PC-3 (cell line): Measurements from ENCODE around the gene CCNL2. TPM values are rescaled to one million over a fixed set of nuclear protein-coding genes. Genes with fewer than 3 reads are reported as not detected.
A peak's percentile ranks its signal among the peaks of the same experiment; 100 is the strongest.

ENCODE experiments used
- ATAC-seq: fragments of 200-7000 bp; cut with Tn5 transposase; 2 replicates; pipeline ENCODE4 v1.9.1; 2020; ENCODE audit warnings: mild to moderate bottlenecking, moderate library complexity
- BruUV-seq: library from RNA; stranded (reverse); fragments of 400-500 nt; replicated peaks from 2 replicates; lab custom pipeline; 2021; lab: Mats Ljungman, UMichigan
- CTCF ChIA-PET: fragments of 300-600 bp; sonication (Branson Sonifier 250); formaldehyde crosslinking; loops from one replicate; lab custom pipeline; 2022; ENCODE audit warnings: antibody characterized with exemption; lab: Charles Lee
- POLR2A ChIA-PET: fragments of 300-600 bp; sonication (Branson Sonifier 250); formaldehyde crosslinking; loops from one replicate; lab custom pipeline; 2022; ENCODE audit warnings: antibody characterized with exemption; ENCODE audit not compliant: unreplicated experiment; lab: Charles Lee
- DNase-seq: peaks from one replicate; pipeline ENCODE4 v3.0.0-alpha.2; 2015
- H2AFZ ChIP-seq: fragments of 300-600 bp; sonication (generic); 2 replicates; pipeline ENCODE4 v1.6.0; 2016; ENCODE audit warnings: antibody characterized with exemption, low read length
- H3F3A ChIP-seq: fragments of 300-600 bp; sonication (generic); one replicate; pipeline ENCODE4 v1.6.0; 2017; ENCODE audit warnings: antibody characterized with exemption, low read length, control low read depth, mild to moderate bottlenecking; ENCODE audit not compliant: unreplicated experiment
- H3K27ac ChIP-seq: fragments of 300-600 bp; sonication (generic); 2 replicates; pipeline ENCODE4 v1.5.1; 2016; ENCODE audit warnings: mild to moderate bottlenecking, low read length
- H3K27me3 ChIP-seq: fragments of 300-600 bp; sonication (generic); 2 replicates; pipeline ENCODE4 v1.6.1; 2016; ENCODE audit warnings: low read length, mixed read lengths
- H3K36me3 ChIP-seq: fragments of 300-600 bp; sonication (generic); 2 replicates; pipeline ENCODE4 v1.6.1; 2016; ENCODE audit warnings: low read depth, mixed run types, low read length, mixed read lengths
- H3K4me1 ChIP-seq: fragments of 300-600 bp; sonication (generic); 2 replicates; pipeline ENCODE4 v1.5.1; 2016; ENCODE audit warnings: low read length; ENCODE audit not compliant: insufficient read depth
- H3K4me2 ChIP-seq: fragments of 300-600 bp; sonication (generic); 2 replicates; pipeline ENCODE4 v1.6.0; 2016; ENCODE audit warnings: low read length
- H3K4me3 ChIP-seq: fragments of 300-600 bp; sonication (generic); 2 replicates; pipeline ENCODE4 v1.5.1; 2016; ENCODE audit warnings: mild to moderate bottlenecking, low read length, mixed read lengths
- H3K79me2 ChIP-seq: fragments of 300-600 bp; sonication (generic); 2 replicates; pipeline ENCODE4 v1.6.1; 2017; ENCODE audit warnings: low read length, mixed read lengths
- H3K9ac ChIP-seq: fragments of 300-600 bp; sonication (generic); 2 replicates; pipeline ENCODE4 v1.6.0; 2016; ENCODE audit warnings: mild to moderate bottlenecking, low read length
- H3K9me2 ChIP-seq: fragments of 300-600 bp; sonication (generic); replicated peaks from 2 replicates; pipeline ENCODE4 v1.6.1; 2016; ENCODE audit warnings: mixed run types, low read length, mixed read lengths
- H3K9me3 ChIP-seq: fragments of 300-600 bp; sonication (generic); 2 replicates; pipeline ENCODE4 v1.6.1; 2016; ENCODE audit warnings: low read length, mixed read lengths
- H4K20me1 ChIP-seq: fragments of 300-600 bp; sonication (generic); 2 replicates; pipeline ENCODE4 v1.6.1; 2016; ENCODE audit warnings: low read length, mixed read lengths
- CTCF ChIP-seq: fragments of 300-600 bp; sonication (generic); conservative IDR thresholded peaks from 2 replicates; pipeline ENCODE4 v1.5.1; 2017; ENCODE audit warnings: antibody characterized with exemption, low read depth, mild to moderate bottlenecking, low read length
- EZH2 ChIP-seq: fragments of 300-600 bp; sonication (generic); IDR thresholded peaks from one replicate; pipeline ENCODE4 v1.6.1; 2017; ENCODE audit warnings: antibody characterized with exemption, mild to moderate bottlenecking, low read length; ENCODE audit not compliant: unreplicated experiment
- EZH2phosphoT487 ChIP-seq: fragments of 300-600 bp; sonication (generic); IDR thresholded peaks from 2 replicates; pipeline ENCODE4 v1.6.1; 2018; ENCODE audit warnings: mild to moderate bottlenecking, antibody characterized with exemption, low read length, borderline replicate concordance
- intact Hi-C: fragments of 100-400 bp; cut with micrococcal nuclease; formaldehyde crosslinking; loops from 2 replicates; pipeline ENCODE4 v1.9.0; 2023
- total RNA-seq: library from RNA; depleted of rRNA; stranded (reverse); fragments of >200 nt; gene quantifications from 2 replicates; pipeline ENCODE4 v1.2.3, GENCODE V29; 2014

The CCNL2 gene
- total RNA-seq, 1 experiment from 2014 or later, result 385 TPM

- no peaks in the 10 kb centered on the region for H3K36me3 ChIP-seq
- DNase-seq, result no peak
- no peak overlapping the region for H3K9ac ChIP-seq
- ChIA-PET POLR2A (no interaction called here), CTCF (no interaction called here)
- no peaks in the 10 kb centered on the region for H4K20me1 ChIP-seq
- peaks cover 4% of the 10 kb centered on the region for H3F3A ChIP-seq
- no peak overlapping the region for H3K4me3 ChIP-seq
- no peak overlapping the region for H2AFZ ChIP-seq
- no peaks in the 10 kb centered on the region for H3K9me3 ChIP-seq
- H3K9me2 ChIP-seq, result no peaks in the 10 kb centered on the region
- no peaks in the 10 kb centered on the region for H3K79me2 ChIP-seq
- H3K27me3 ChIP-seq, result no peaks in the 10 kb centered on the region
- H3K4me2 ChIP-seq, result no peak overlapping the region
- no peak overlapping the region for H3K27ac ChIP-seq
- peaks cover 20% of the 10 kb centered on the region for H3K4me1 ChIP-seq
- BruUV-seq, result no TSS peak
- no peak for ATAC-seq
- intact Hi-C loops, result no loop called here
- TF ChIP-seq EZH2phosphoT487, result no peak
- no peak for TF ChIP-seq CTCF
- no peak for TF ChIP-seq EZH2
These were observed 29.0 kb upstream of the CCNL2 start for GRCh38 chr1:1428174-1428573.

GRCh38 chr1:1427820-1428148 is 28.6 kb upstream of the CCNL2 start:
- POLR2A ChIA-PET, result no interaction called here
- Histone ChIP-seq H4K20me1 (no peaks in the 10 kb centered on the region), H3K4me1 (peaks cover 20% of the 10 kb centered on the region), H3F3A (peaks cover 4% of the 10 kb centered on the region), H3K79me2 (no peaks in the 10 kb centered on the region), H3K9me3 (no peaks in the 10 kb centered on the region), H3K27me3 (no peaks in the 10 kb centered on the region), H3K4me3 (no peak overlapping the region), H3K9me2 (no peaks in the 10 kb centered on the region), H3K9ac (no peak overlapping the region), H2AFZ (no peak overlapping the region), H3K27ac (no peak overlapping the region), H3K36me3 (no peaks in the 10 kb centered on the region), H3K4me2 (peak overlapping the region; percentile 43; the same call in 1 of the 2 replicates)
- TF ChIP-seq EZH2phosphoT487 (no peak), CTCF (no peak), EZH2 (no peak)
- DNase-seq (no peak), ATAC-seq (no peak)
- intact Hi-C loops, result no loop called here
- CTCF ChIA-PET, result no interaction called here
- BruUV-seq, result no TSS peak

DNA sequence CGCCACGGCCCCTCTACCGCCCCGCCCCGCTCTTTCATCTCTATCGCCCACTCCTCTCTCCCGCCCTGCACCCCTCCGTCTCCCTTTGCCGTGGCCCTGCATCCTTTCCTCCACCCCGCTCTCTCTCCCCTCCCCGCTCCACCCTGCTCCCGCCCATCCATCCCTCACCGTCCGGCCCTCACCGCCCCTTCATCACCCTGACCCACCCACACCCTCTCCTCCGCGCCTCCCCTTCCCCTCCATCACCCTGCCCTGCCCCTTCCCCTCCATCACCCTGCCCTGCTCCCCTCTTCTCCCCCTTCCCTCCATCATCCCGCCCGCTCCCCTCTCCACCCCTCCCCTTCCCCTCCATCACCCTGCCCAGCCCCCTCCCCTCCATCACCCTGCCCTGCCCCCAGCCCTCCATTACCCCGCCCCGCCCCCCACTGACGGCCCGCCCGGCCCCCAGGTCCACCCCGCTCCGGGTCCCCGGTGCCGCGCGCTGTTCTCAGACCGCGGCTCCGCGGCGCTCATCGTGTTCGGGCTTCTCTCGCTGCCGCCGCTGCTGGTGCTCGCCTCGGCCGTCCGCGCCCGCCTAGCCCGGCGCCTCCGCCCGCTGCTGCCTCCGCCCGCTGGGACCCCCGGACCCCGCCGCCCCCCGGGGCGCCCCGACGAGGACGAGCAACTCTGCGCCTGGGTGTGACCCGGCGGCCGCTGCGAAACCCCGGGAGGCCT is 28.1 kb upstream of the CCNL2 start:
- H3K9me3 ChIP-seq, result no peaks in the 10 kb centered on the region
- ATAC-seq (no peak), DNase-seq (no peak)
- H3K4me1 ChIP-seq, result peaks cover 20% of the 10 kb centered on the region
- no peaks in the 10 kb centered on the region for H3K9me2 ChIP-seq
- no peak overlapping the region for H2AFZ ChIP-seq
- peak overlapping the region; percentile 43; the same call in 1 of the 2 replicates for H3K4me2 ChIP-seq
- no peak for TF ChIP-seq EZH2
- TF ChIP-seq EZH2phosphoT487, result no peak
- TF ChIP-seq CTCF, result no peak
- H3K27me3 ChIP-seq, result no peaks in the 10 kb centered on the region
- H3K4me3 ChIP-seq, result no peak overlapping the region
- H3K27ac ChIP-seq, result no peak overlapping the region
- POLR2A ChIA-PET, result no interaction called here
- intact Hi-C loops, result no loop called here
- H3K36me3 ChIP-seq, result no peaks in the 10 kb centered on the region
- H3K79me2 ChIP-seq, result no peaks in the 10 kb centered on the region
- H3F3A ChIP-seq, result peaks cover 4% of the 10 kb centered on the region
- no TSS peak for BruUV-seq
- H4K20me1 ChIP-seq, result no peaks in the 10 kb centered on the region
- H3K9ac ChIP-seq, result no peak overlapping the region
- CTCF ChIA-PET, result no interaction called here
